Mucosa of rectum (tissue), 2 donors: Measurements from ENCODE around the gene POLR2E.

Source experiments
- H3K27ac ChIP-seq, 2 donors: one replicate each; pipeline ENCODE4 v1.7.0; 2013; ENCODE audit warnings: inconsistent platforms in 2 of 2, low read depth in 2 of 2, low read length in 2 of 2
- H3K27me3 ChIP-seq, 2 donors: one replicate each; pipeline ENCODE4 v1.7.0; 2013; ENCODE audit warnings: low read length in 2 of 2; ENCODE audit not compliant: control insufficient read depth in 2 of 2, insufficient read depth in 2 of 2
- H3K36me3 ChIP-seq, 2 donors: one replicate each; pipeline ENCODE4 v1.7.0; 2013; ENCODE audit warnings: low read length in 2 of 2; ENCODE audit not compliant: control insufficient read depth in 2 of 2, insufficient read depth in 2 of 2
- H3K4me1 ChIP-seq, 2 donors: one replicate each; pipeline ENCODE4 v1.7.0; 2013; ENCODE audit warnings: low read length in 2 of 2, mild to moderate bottlenecking in 1 of 2; ENCODE audit not compliant: control insufficient read depth in 2 of 2, insufficient read depth in 2 of 2
- H3K4me3 ChIP-seq, 2 donors: one replicate each; pipeline ENCODE4 v1.7.0; 2013; ENCODE audit warnings: low read length in 2 of 2
- H3K9ac ChIP-seq, 2 donors: one replicate each; pipeline ENCODE4 v1.7.0; 2013; ENCODE audit warnings: low read length in 2 of 2, low read depth in 1 of 2, mild to moderate bottlenecking in 1 of 2
- H3K9me3 ChIP-seq, 2 donors: one replicate each; pipeline ENCODE4 v1.7.0; 2013; ENCODE audit warnings: low read length in 2 of 2; ENCODE audit not compliant: control insufficient read depth in 2 of 2
- donor health status: healthy.
- donor health status: Normal muscosa, but diverticular disease.

Gene POLR2E

GRCh38 chr19:1076951-1077350, 18.2 kb downstream of the POLR2E start:
- peaks cover 0 to 6% of the 10 kb centered on the region in 2 donors for H3K27me3 ChIP-seq
- peak overlapping the region; percentile 22 to 75 for H3K27ac ChIP-seq
- H3K36me3 ChIP-seq, result peaks cover 5 to 7% of the 10 kb centered on the region in 2 donors
- peaks cover 23 to 34% of the 10 kb centered on the region in 2 donors for H3K4me1 ChIP-seq
- H3K9me3 ChIP-seq, result no peaks in the 10 kb centered on the region
- H3K4me3 ChIP-seq, result peak overlapping the region; percentile 49 to 52
- no peak overlapping the region for H3K9ac ChIP-seq

DNA sequence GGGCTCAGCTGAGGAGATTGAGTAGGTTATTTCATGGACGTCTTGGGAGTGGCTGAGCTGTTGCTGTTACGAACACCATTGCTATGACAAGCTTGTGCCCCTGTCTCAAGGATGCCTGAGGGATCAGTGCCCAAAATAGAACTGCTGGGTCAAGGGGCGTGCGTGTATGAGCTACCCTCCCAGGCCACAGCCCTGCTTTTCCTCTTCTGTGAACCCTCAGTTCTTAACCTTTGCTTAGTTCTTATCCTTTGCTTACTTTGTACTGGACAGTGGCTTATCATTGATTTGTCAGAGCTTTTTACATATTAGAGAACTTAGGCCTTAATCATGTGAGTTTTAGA, 19.2 kb downstream of the POLR2E start:
- Histone ChIP-seq H3K4me3 (no peak overlapping the region), H3K4me1 (peaks cover 18 to 29% of the 10 kb centered on the region in 2 donors), H3K27ac (peak overlapping the region; percentile 1 to 56), H3K9ac (no peak overlapping the region), H3K27me3 (peaks cover 0 to 9% of the 10 kb centered on the region in 2 donors), H3K9me3 (no peaks in the 10 kb centered on the region), H3K36me3 (peaks cover 5% of the 10 kb centered on the region in 2 donors)

- H3K27ac ChIP-seq, result peak overlapping the region in 1 of 2 donors; percentile 56
- H3K27me3 ChIP-seq, result peaks cover 0 to 18% of the 10 kb centered on the region in 2 donors
- peak overlapping the region; percentile 14 to 33 for H3K9ac ChIP-seq
- H3K4me3 ChIP-seq, result peak overlapping the region; percentile 46 to 61
- H3K9me3 ChIP-seq, result no peaks in the 10 kb centered on the region
- peaks cover 18 to 29% of the 10 kb centered on the region in 2 donors for H3K4me1 ChIP-seq
- peaks cover 0 to 3% of the 10 kb centered on the region in 2 donors for H3K36me3 ChIP-seq
Observed at GRCh38 chr19:1074544-1075283, 20.5 kb downstream of the POLR2E start.

DNA sequence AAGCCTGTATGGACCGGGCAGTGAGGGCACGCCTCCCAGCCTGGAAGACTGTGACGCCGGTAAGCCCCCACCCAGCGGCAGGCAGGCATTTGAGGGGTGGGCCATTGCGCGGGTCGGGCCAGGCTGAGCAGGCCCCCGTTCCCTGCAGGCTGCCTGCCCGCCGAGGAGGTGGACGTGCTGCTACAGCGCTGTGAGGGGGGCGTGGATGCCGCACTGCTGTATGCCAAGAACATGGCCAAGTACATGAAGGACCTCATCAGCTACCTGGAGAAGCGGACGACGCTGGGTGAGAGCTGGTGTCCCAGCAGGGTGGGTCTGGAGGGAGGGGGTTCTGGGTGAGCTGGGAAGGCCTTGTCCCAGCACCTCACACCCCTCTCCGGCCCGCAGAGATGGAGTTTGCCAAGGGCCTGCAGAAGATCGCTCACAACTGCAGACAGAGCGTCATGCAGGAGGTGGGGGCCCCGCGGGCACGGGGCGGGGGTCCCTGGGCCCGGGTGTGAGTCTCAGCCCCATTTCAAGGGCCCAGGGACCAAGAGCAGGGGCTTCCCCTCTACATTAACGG, 21.1 kb downstream of the POLR2E start:
- Histone ChIP-seq H3K9me3 (no peaks in the 10 kb centered on the region), H3K4me1 (peaks cover 22 to 35% of the 10 kb centered on the region in 2 donors), H3K36me3 (peaks cover 0 to 3% of the 10 kb centered on the region in 2 donors), H3K9ac (peak overlapping the region in 1 of 2 donors; percentile 26), H3K27me3 (peaks cover under 1 to 24% of the 10 kb centered on the region in 2 donors), H3K27ac (peak overlapping the region in 1 of 2 donors; percentile 32), H3K4me3 (no peak overlapping the region)

DNA sequence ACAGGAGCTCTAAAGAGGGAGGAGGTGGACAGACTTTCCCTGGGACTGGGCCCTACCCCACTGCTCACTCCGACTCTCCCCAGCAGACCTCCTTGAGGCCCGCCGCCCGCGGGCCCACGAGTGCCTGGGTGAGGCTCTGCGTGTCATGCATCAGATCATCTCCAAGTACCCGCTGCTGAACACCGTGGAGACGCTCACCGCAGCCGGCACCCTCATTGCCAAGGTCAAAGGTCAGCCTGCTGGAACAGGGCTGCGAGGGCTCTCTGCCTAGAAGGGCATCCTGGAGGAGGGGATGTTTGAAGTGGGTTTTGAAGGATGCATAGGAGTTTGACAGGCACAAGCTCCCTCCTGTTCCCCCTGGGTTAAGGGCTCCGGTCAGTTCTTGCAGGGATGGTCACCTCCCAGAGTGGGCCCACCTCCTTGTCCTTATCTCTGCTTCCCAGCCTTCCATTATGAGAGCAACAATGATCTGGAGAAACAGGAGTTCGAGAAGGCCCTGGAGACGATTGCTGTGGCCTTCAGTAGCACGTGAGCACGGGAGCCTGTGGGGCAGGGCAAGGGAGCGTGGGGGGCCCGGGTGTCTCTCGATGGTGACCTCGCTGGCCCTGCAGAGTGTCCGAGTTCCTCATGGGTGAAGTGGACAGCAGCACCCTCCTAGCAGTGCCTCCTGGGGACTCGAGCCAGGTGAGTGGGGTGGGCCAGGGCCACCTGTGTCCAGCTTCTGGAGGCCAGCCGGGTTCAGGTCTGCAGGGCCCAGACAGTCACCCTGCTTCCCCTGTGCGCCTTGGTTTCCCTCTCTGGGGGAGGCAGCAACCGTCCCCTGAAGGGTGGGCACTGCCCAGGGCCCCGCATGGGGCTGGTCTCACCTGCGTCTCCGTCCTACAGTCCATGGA, 21.9 kb downstream of the POLR2E start:
- H3K4me1 ChIP-seq, result peaks cover 25 to 41% of the 10 kb centered on the region in 2 donors
- H3K27ac ChIP-seq, result no peak overlapping the region
- H3K9me3 ChIP-seq, result no peaks in the 10 kb centered on the region
- no peak overlapping the region for H3K9ac ChIP-seq
- H3K4me3 ChIP-seq, result no peak overlapping the region
- peaks cover 3 to 29% of the 10 kb centered on the region in 2 donors for H3K27me3 ChIP-seq
- peaks cover 0 to 3% of the 10 kb centered on the region in 2 donors for H3K36me3 ChIP-seq

GRCh38 chr19:1072371-1073015, 22.7 kb downstream of the POLR2E start:
- Histone ChIP-seq H3K4me1 (peaks cover 21 to 38% of the 10 kb centered on the region in 2 donors), H3K27me3 (peaks cover 5 to 30% of the 10 kb centered on the region in 2 donors)

DNA sequence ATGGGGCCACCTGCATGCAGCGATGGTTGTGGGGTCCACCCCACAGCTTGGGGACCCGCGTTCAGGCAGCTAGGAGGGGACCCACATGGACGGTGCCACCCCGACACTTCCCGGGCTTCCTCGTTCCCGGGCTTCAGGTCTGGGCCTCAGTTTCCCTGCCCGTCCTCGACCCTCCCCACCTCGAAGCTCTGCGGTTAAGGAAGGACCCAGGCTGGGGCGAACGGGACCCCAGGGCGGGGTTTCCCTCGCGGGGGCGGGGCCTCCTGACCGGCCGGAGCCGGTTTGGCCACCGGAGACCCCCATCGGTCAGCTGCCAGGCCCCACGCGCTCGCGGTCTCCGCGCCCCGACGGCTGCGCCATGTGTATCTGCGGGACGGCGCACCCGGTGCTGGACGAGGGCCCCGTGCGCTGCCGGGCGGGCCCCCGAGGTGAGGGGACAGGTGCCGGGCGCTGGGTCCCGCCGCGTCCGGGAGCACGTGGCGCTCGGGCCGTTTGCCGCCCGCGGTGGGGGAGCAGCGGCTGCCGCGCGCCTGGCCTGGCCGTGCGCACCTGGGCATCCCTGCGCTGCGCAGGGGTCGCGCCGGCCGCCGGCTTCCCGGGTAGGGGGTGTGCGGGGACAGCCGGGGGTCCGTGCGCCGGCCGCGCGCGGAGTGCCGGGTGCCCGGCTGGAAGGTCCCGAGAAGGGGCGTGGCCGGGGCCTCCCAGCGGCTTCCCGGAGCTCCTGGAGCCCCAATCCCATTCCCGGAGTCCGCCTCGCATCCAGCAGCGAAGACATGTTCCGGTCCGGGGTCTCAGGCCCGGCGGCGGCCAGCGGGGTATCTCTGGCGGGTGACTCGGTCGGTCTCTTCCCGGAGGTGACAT, 24.0 kb downstream of the POLR2E start:
- Histone ChIP-seq H3K9me3 (no peaks in the 10 kb centered on the region), H3K9ac (no peak overlapping the region), H3K36me3 (peaks cover 0 to 3% of the 10 kb centered on the region in 2 donors), H3K4me1 (peaks cover 25 to 38% of the 10 kb centered on the region in 2 donors), H3K4me3 (no peak overlapping the region), H3K27me3 (peaks cover 5 to 41% of the 10 kb centered on the region in 2 donors), H3K27ac (no peak overlapping the region)

More at GRCh38 chr19:1072371-1073015, 22.7 kb downstream of the POLR2E start:
- Histone ChIP-seq H3K9me3 (no peaks in the 10 kb centered on the region), H3K27ac (no peak overlapping the region), H3K4me3 (no peak overlapping the region), H3K9ac (no peak overlapping the region), H3K36me3 (peaks cover 0 to 3% of the 10 kb centered on the region in 2 donors)

DNA sequence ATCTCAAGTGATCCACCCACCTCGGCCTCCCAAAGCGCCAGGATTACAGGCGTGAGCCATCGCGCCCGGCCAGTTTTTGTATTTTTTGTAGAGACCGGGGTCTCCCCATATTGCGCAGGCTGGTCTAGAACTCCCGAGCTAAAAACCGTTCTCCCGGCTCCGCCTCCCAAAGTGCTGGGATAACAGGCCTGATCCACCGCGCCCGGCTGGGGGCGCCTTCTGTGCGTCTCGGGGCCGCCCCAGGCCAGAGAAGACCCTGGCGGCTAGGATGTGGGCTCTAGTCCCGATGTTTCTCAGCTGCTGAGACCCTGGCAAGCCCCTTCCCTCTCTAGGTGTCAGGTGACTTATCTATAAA, 24.6 kb downstream of the POLR2E start:
- H3K36me3 ChIP-seq, result no peaks in the 10 kb centered on the region
- H3K27ac ChIP-seq, result no peak overlapping the region
- peaks cover 25 to 38% of the 10 kb centered on the region in 2 donors for H3K4me1 ChIP-seq
- H3K9me3 ChIP-seq, result no peaks in the 10 kb centered on the region
- H3K27me3 ChIP-seq, result peaks cover 5 to 41% of the 10 kb centered on the region in 2 donors
- no peak overlapping the region for H3K4me3 ChIP-seq
- H3K9ac ChIP-seq, result no peak overlapping the region
